HG03442 (cell line): Measurements from ENCODE around the gene WNT7B.
"Not testable (repeated sequence)": the region's sequence is repeated elsewhere in the genome, so short reads cannot be mapped to it uniquely, and the experiment has no call there.

ENCODE experiments used
- ATAC-seq: cut with Tn5 transposase; IDR thresholded peaks from one replicate; pipeline ENCODE4 v1.9.1; 2021; ENCODE audit warnings: mild to moderate bottlenecking, moderate library complexity; ENCODE audit not compliant: unreplicated experiment

The WNT7B gene

DNA sequence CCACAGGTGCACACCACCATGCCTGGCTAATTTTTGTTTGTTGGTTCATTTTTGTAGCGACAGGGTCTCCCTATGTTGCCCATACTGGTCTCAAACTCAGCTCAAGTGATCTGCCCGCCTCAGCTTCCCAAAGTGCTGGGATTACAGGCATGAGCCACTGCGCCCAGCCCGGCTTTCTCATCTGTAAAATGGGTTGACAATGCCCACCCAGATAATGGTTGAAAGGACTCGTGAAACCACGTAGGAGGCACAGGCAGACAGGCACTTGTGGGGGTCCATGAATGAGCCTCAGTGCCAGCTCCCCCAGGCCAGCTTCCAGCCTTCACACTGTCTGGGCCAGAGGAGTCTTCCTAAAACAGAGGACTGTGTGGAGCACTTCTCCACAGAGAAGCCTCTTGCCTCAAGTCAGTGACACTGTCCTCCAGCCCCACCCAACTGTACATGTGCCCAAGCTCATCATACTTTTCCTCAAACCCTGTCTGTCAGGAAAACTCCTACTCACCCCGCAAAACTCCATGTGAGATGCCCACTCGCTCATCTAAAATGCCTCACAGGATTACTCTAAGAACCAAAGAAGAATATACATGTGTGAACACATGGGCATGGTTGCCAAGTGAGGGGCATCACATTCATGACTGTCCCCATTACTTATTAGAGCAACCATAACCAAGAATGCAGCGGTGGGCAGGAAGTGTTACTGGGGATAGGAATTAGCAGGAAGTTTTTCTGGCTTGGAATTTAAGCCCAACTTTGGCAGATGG lies 32.1 kb upstream of the WNT7B start:
- ATAC-seq = no peak

DNA sequence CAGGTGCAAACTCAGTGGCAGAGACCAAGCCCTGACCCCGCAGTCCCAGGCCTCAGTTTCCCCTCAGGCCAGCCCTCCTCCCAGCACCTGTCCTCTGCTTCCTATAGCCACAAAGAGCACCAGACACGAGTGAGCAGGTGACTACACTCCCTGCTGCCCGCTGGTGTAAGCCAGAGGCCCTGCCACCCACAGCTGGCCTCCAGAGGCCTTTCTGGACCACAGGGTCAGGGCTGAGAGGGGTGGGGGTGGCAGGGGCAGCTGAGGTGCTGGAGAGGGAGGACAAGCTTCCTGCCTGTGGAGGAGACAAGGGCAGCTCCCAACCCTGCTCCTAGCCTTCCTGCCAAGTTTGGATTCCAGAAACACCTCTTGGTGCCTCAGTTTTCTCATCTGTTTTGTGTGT lies 31.3 kb upstream of the WNT7B start:
- ATAC-seq = no peak

DNA sequence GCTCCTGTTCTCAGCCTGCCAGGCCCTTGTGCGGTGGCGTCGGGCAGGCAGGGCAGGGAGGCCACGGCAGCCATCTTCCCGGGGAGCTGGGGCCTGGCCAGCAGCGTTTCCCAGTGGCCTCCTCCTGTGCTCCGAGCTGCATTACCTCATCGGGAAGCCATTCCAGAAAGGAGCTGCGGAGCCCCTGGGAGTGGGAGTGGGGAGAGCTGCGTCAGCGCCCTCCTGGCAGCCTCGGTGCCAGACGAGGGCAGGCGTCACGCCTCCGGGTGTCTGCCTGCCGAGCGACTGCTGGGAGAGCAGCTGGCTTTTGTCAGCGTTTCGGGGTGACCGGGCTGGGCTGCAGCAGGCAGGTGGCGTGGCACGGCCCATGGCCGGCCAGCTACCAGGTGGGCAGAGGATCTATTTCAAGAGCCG lies 30.9 kb upstream of the WNT7B start:
- no peak for ATAC-seq

DNA sequence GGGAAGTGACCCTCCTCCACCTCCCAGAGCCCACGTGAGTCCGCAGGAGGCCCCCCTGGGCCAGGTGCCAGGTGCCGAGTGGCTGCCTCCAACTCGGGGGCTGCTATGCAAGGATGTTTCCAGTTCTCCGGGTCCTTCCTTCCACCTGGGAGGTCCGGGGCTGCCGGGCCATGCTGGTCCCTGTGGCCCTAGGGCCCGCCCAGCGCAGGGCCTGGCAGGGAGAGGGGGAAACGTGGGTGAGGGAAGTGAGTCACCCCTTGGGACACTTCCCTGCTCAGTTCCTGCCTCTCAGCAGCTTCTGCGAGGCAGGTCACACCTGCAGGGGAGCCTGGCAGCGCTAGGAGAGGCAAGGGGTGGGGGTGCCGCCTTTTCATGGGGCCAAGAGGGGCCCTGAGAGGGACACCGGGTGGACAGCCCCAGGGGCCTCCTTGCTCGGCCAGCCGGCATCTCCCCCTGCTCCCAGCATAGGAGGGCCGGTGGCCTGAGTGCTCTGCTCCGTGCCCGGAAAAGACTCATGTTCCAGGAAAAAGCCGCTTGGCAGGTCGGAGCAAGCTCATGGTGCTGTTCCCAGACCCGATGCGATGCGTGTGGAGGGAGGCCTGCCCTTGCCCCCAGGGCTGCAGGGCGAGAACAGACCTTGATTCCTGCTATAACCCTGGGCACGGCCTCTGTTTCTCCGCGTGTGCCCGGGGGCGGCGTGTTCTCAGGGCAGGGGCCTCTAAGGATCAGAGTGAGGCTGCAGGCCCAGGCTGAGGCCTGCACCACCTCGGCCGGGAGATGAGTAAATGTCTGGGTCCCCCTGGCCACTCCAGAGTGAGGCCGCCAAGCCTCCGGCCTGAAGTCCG lies 30.3 kb upstream of the WNT7B start:
- ATAC-seq = no peak

DNA sequence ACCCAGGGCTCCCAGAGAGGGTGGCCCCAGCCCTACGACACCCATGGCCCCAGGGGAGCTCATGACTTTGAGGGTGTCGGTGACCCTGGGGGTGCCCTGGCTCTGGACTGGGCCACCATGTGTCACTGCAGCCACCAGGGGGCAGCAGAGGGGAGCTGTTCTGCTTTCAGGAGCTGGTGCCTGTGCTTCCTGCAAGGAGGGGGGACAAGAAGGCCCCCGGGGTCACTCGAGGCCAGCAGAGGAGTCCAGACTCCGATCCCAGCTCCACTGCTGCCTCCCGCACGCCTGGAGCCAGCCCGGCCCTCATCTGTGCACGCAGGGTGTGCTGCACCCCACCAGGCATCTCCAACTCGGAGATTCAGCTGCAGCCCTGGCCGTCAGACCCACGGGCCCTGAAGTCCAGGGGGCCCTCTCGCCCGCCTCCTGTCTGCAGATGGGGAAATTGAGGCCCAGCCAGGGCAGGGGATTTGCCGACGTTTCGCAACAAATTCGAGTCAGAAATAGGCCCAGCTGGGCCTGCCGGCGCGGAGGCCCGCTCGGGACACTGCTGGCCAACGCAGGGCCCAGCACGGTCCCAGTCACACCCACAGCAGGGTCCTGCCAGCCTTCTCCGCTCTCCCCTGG lies 29.5 kb upstream of the WNT7B start:
- ATAC-seq = no peak

DNA sequence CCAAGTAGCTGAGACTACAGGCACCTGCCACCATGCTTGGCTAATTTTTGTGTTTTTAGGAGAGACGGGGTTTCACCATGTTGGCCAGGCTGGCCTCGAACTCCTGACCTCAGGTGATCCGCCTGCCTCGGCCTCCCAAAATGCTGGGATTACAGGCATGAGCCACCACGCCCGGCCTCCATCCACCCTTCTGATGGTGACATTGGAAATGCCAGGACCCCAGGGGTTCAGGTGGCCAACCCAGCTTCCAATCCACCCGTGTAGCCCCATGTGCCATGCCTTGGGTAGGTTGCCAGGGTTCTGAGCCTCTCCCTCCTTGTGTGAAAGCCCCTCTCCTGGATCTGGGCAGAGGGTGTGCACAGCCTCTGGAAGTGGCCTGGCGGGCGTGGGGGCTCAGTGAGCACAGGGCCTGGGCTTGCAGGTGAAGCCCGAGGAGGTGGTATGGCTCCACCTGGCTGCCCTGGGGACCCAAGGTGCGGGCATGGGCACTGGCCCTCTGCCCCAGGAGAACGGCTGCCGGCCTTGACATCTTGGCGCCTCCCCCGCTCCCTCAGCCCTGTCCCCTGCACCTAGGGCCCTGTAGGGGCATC lies 28.2 kb upstream of the WNT7B start:
- ATAC-seq = not testable (repeated sequence)

DNA sequence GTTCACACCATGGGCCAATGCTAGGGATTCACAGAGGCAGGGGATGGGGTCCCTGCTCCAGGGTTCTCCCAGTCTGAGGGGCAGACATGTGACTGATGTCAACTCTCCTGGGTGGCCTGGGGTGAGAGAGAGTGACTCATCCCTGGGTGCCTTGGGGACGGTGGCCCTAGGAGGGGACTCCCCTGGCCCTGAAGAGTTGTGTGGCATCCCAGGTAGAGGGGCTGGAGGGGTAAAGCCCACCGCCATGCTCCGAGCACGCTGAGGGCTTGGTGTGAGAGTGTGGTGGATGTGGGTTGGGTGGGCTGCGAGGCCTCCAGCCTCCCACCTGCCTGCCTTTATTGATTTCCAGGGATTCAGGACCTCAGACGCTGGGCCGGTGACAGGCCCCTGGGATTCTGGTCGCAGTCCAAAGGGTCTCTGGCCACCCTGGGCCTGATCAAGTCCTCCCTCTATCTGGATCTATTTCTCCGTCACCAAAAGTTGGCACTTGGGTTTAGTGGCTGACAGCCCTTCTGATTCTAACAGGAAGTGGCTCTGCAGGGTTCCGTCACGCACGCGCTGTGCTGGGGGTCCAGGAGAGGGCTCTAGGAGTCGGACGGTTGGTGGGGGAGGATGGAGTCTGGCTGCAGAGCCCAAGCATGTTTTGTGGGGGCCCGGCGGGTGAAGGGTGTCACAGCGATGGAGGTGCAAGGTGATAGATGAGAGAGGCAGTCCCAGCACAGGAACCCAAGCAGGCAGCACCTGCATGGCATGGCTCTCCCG lies 27.3 kb upstream of the WNT7B start:
- no peak for ATAC-seq

DNA sequence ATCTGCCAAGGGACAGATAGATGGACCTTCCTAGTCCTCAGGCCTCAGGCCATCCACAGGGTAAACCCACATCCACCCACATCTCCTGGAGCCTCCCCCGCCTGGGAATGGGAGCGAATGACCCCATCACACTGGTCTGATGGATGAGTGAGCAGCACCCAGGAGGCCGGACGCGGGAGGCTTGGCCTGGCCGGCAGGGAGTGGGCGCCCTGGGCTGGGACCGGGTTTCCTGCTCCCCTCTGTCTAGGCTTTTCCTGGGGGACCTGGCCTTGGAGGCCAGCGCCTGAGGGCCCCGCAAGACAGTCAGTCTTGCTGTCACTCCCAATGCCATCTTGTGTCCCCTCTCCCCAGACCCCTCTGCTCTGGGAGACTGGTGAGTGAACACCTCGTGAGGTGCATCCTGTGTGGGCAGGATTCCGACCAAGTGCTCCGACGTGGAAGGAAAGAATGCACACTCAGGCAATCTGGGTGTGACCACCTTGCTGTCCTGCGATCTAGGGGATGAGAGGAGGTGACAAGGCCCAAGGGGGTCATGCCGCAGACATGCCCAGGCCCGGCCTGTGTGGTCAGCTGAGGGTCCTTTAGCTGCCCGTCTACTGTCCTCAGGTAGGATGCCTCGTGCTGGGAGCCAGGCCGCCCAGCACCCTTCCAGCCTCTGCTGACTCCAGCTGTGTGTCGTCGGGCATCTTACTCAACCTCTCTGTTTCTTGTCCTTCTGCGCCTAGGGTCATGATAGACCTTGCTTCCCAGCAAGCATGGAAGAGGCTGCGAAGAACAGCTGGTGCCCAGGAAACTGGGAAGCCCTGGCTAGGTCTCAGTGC lies 26.5 kb upstream of the WNT7B start:
- ATAC-seq = no peak

DNA sequence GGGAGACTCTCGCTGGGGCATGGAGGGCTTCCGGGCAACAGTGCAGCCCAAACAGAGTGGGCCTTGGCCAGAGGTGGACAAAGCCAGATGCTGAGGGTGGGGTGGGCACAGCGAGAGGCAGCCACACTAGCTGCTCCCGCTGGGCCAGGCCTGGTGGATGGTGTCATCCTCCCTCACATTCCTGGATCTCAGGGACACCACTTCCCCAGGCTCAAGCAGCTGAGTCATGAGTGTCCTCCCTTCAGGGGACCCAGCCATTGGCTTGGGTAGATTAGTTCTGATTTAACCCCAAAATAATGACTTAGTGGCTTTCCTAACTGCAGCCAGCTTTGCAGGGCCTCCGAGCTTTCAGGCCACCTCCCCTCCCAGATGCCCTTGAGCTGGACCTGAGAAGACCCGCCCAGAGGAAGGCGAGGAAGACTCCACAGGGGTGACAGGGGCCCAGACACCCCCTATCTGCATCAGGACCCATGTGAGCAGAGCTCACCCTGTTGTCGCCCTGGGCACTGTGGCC lies 25.9 kb upstream of the WNT7B start:
- no peak for ATAC-seq

DNA sequence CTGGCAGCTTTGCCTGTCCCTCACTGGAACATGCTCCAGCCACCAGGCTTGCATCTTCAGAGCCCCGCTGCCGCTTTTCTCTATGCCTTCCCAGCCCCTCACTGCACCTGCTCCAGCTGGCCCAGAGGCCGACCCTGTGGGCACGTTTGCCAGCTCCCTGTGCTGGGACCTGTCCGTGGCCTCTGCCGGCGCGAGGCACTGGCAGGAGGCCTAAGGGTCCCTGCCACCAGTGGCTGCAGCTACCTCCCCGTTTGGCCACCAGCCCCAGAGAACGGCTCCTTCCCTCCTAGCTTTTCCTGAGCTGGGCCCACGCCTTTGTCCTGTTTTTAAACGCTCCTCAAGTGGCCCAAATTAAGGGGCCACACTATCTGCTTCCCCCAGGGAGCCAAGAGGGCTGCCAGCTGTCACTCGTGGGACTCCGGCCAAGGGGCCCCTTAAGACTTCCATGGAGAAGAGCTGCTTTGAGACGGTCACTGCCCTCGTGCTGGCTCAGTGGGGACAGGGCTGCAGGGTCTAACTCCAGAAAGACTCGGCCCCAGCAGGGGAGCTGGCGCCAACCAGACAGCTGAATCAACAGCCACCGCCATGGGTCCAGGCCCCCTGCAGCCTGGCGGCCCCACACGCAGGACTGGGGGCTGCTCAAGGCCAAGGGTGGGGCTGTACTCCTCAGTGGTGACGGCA lies 24.6 kb upstream of the WNT7B start:
- ATAC-seq = no peak

DNA sequence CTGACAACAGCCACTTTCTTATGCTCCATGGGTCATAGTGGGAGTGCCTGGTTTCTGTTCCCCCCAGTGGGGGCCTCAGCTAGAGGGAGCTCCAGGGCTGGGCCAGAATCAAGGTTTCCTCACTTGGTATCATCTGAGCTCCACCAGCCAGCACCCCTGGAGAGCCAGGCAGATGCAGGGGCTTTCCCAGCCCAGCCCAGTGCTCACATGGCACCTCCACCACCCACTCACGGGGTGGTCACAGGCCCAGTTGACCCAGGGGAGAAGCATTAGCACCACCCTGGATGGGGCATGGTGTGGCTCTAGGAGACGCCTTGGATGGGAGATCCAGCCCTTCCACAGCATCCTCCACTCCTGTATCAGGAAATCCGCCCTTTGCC lies 24.1 kb upstream of the WNT7B start:
- no peak for ATAC-seq

DNA sequence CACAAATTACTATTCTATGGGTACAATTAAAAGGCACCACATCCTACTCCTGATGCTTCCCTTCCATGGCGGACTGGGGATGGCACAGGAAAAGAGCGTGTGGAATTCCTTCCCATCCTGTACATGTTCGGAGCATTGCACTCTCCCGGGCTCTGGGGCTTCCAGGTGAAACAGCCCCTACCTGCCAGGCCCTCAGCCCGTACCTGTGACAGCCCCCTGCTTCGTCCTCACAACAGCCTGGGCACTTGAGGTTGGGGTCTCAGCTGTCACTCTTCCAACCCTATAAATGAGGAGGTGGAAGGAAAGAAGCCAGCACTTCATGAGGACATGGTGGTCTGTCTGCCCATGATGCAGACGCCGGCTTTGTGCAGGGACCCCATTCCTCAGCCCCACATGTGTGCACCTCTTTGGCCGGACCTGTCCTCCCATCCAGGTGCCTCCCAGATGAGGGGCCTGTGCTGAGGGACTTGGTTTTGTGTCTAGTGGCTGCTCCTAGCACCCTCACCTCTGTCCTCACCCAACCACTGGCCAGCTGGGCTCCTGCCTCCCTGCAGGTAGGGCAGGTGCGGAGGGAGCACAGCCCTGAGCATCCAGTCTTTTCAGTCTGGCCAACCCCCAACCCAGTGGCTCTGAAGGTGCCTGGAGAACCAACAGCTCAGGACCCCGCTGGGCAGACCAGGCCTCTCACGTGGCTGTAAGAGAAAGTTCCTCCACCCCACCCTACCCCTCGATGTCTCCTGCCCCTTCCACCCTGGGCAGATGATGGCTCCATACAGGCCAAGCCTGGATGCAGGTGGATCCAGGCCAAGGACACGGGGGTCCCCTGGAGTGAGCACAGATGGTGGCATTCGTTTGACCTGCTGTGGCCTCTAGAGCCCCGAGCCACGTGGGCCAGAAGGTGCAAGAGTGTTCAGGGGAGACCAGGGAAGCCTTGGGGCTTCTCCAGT lies 23.4 kb upstream of the WNT7B start:
- ATAC-seq = no peak

DNA sequence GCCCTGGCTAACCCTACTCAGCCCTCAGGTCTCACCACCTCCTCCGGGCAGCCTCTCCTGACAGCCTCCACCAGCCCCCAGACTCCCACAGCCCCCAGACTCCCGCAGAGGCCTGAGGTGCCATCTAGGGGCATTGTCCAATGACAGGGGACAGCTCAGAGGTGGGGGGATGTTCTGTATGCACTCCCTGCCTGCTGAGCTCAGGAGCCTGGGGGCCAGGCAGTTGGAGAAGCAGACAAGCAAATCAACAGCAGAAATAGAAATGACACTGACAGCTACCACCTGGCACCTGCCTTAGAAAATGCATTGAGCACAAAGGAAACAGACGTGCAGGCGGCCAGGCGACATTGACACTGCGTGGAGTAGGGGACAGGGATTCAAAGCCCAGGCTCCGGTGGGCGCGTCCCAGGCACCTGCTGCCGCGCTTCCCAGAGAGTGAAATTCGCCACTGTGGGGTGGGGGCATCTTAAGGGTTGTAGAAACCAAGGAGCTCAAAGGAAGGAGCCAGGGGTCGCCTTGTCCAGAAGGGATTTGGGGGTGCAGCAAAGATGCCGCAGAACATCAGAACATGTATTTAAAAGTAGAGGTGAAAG lies 22.5 kb upstream of the WNT7B start:
- ATAC-seq = no peak

DNA sequence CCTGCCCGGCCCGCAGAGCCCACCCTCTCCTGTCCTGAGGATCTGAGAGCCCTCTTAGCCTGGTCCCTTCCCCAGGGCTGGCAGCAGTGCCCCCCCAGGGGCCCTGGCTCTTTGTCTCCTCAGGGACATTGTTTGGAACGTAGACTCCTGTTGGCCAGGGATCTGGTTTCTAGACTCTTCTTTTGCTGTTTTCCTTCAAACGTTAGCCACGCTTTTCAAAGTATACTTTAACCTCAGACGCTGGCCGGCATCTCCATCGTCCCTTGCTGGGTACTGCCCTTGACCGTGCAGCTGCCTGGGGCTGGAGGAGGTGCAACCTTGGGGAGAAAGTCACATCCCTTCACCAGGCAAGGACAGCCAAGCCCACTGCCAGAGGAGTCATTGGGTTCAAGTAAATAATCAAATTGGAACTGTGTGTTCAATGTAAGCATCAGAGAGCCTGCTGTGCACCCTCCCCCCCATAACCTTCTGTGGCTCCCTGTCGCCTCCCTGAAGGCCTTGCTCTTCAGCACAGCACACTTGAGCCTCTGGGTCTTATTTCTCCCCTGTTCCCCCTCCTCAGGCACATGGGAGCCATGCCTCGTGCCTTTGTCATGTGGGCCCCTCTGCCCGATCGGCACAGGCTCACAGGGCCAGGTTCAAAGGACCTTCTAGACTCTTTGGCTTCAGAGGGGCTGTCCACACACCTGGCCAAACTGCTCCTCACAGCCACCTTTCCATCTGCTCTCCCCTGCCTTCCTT lies 21.8 kb upstream of the WNT7B start:
- no peak for ATAC-seq

DNA sequence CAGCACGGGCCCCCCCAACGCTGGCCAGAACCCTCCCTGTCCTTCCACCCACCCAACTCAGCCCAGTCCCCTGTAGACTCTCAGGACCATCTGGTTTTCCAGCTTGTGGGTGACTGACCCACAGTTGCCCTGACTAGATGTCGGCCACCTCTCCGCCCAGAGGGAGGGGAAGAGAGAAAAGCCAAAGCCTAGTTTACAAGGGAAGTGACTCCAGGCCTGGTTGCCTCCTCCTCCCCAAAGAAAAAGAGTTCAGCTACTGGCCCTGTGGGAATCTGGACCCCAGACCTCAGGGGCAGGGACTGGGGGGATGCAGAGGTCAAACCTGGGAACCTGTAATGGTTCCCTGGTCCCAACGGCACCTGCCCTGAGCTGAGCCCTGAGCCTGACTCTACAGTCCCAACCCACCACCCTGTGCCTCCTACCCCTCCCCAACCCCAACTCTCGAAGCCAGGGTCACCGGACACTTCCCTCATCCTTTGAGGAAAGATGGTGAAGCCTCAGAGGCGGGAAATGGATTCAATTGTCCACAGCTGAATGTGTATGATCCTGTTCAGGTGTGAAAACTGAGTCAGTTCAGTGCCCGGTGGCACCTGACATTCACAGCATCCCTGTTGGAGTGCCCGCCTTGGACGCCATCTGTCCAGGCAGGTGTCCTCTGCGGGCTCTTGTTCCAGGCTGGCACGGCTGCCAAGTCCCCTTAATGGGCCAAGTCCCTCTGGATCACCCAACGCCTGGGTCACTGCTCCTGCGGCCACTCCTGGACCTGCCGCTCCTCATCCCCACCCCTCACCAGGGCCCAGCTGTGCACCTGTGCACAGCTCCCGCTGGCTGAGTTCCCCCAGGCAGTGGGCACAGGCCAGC lies 21.0 kb upstream of the WNT7B start:
- no peak for ATAC-seq
